ENCODE measurements around the gene MAPK10.
"Not testable (repeated sequence)": the region's sequence is repeated elsewhere in the genome, so short reads cannot be mapped to it uniquely, and the experiment has no call there.

The MAPK10 gene

DNA sequence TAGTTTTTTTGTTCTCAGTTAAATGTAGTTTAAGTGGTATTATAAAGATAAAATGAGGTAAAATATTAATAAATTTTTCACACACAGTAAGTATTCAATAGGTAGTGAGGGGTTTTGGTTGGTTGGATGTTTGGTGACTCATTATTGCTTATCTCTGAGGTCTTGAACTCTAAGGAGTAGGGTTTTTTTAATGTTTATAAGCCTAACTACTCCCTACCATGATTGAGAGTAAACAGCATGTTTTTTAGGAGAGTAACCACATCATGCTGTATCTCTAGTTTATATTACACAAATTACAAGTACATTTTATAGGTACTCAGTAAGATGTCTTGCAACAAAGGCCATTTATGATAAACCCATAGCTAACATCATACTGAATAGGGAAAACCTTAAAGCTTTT is 181.6 kb downstream of the MAPK10 start:
- Histone ChIP-seq H3K4me2 (ENCODE audit: low read depth, low read length, poor library complexity, severe bottlenecking) (no peak overlapping the region), H3F3A (ENCODE audit: low read depth) (no peaks in the 10 kb centered on the region), H3K27me3 (ENCODE audit: insufficient read depth, low read length, poor library complexity, severe bottlenecking) (no peaks in the 10 kb centered on the region), H2AFZ (ENCODE audit: low read length) (no peak overlapping the region), H3K79me2 (ENCODE audit: insufficient read depth, low read length) (no peaks in the 10 kb centered on the region), H4K20me1 (ENCODE audit: insufficient read depth, low read length, poor library complexity, severe bottlenecking) (no peaks in the 10 kb centered on the region), H3K9me3 (ENCODE audit: insufficient read depth, low read depth, low read length) (no peaks in the 10 kb centered on the region), H3K4me1 (ENCODE audit: insufficient read depth, low read length, poor library complexity, severe bottlenecking) (no peaks in the 10 kb centered on the region), H3K9me2 (replicated peaks; ENCODE audit: low read depth, low read length) (no peaks in the 10 kb centered on the region), H3K36me3 (ENCODE audit: insufficient read depth, low read length) (no peaks in the 10 kb centered on the region), H3K9ac (ENCODE audit: low read depth, low read length, poor library complexity, severe bottlenecking) (no peak overlapping the region), H3K4me3 (ENCODE audit: low read length, poor library complexity, severe bottlenecking) (no peak overlapping the region)
- TF ChIP-seq, protein P1, sequence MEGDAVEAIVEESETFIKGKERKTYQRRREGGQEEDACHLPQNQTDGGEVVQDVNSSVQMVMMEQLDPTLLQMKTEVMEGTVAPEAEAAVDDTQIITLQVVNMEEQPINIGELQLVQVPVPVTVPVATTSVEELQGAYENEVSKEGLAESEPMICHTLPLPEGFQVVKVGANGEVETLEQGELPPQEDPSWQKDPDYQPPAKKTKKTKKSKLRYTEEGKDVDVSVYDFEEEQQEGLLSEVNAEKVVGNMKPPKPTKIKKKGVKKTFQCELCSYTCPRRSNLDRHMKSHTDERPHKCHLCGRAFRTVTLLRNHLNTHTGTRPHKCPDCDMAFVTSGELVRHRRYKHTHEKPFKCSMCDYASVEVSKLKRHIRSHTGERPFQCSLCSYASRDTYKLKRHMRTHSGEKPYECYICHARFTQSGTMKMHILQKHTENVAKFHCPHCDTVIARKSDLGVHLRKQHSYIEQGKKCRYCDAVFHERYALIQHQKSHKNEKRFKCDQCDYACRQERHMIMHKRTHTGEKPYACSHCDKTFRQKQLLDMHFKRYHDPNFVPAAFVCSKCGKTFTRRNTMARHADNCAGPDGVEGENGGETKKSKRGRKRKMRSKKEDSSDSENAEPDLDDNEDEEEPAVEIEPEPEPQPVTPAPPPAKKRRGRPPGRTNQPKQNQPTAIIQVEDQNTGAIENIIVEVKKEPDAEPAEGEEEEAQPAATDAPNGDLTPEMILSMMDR (conservative IDR thresholded peaks at IDR 0.05; ENCODE audit: low read length), result no peak
- TF ChIP-seq EZH2phosphoT487 (IDR thresholded peaks at IDR 0.05; ENCODE audit: borderline replicate concordance), result no peak

DNA sequence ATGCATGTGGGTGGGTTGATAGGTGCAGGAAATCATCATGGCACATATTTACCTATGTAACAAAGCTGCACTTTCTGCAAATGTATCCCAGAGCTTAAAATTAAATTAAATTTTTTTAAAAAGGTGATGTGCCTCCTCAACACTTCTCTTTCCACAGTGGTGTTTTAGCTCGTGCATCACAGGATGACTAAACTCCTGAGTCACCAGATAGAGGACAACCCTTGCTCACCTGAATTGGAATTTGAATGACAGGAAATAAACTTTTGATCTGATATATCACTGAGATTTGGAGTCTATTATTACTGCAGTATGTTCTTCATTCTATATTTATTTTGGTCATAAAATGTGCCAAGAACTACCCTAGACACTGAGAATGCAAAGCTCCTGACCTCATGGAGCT is 185.3 kb downstream of the MAPK10 start:
- H3K4me3 ChIP-seq (ENCODE audit: low read length, poor library complexity, severe bottlenecking), result no peak overlapping the region

DNA sequence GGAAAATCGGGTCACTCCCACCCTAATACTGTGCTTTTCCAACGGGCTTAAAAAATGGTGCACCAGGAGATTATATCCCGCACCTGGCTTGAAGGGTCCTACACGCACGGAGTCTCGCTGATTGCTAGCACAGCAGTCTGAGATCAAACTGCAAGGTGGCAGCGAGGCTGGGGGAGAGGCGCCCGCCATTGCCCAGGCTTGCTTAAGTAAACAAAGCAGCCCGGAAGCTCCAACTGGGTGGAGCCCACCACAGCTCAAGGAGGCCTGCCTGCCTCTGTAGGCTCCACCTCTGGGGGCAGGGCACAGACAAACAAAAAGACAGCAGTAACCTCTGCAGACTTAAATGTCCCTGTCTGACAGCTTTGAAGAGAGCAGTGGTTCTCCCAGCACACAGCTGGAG is 191.5 kb downstream of the MAPK10 start:
- not testable (repeated sequence) for H3K4me3 ChIP-seq (ENCODE audit: low read length, poor library complexity, severe bottlenecking); H3K36me3 ChIP-seq (ENCODE audit: insufficient read depth, low read length); H3K79me2 ChIP-seq (ENCODE audit: insufficient read depth, low read length); H3F3A ChIP-seq (ENCODE audit: low read depth); H3K9ac ChIP-seq (ENCODE audit: low read depth, low read length, poor library complexity, severe bottlenecking); H3K9me2 ChIP-seq (replicated peaks; ENCODE audit: low read depth, low read length); H4K20me1 ChIP-seq (ENCODE audit: insufficient read depth, low read length, poor library complexity, severe bottlenecking); H3K27me3 ChIP-seq (ENCODE audit: insufficient read depth, low read length, poor library complexity, severe bottlenecking); H3K4me2 ChIP-seq (ENCODE audit: low read depth, low read length, poor library complexity, severe bottlenecking); H3K4me1 ChIP-seq (ENCODE audit: insufficient read depth, low read length, poor library complexity, severe bottlenecking); H2AFZ ChIP-seq (ENCODE audit: low read length); H3K9me3 ChIP-seq (ENCODE audit: insufficient read depth, low read depth, low read length)

More for the DNA sequence above, 185.3 kb downstream of the MAPK10 start:
- H3F3A ChIP-seq (ENCODE audit: low read depth), result no peaks in the 10 kb centered on the region
- no peaks in the 10 kb centered on the region for H3K9me2 ChIP-seq (replicated peaks; ENCODE audit: low read depth, low read length)
- no peak overlapping the region for H3K9ac ChIP-seq (ENCODE audit: low read depth, low read length, poor library complexity, severe bottlenecking)
- H3K4me2 ChIP-seq (ENCODE audit: low read depth, low read length, poor library complexity, severe bottlenecking), result no peak overlapping the region
- TF ChIP-seq, protein P1 (conservative IDR thresholded peaks at IDR 0.05; ENCODE audit: low read length), result no peak
- no peak for TF ChIP-seq EZH2phosphoT487 (IDR thresholded peaks at IDR 0.05; ENCODE audit: borderline replicate concordance)
- no peaks in the 10 kb centered on the region for H3K9me3 ChIP-seq (ENCODE audit: insufficient read depth, low read depth, low read length)
- no peak overlapping the region for H2AFZ ChIP-seq (ENCODE audit: low read length)
- H3K27me3 ChIP-seq (ENCODE audit: insufficient read depth, low read length, poor library complexity, severe bottlenecking), result no peaks in the 10 kb centered on the region
- no peaks in the 10 kb centered on the region for H3K4me1 ChIP-seq (ENCODE audit: insufficient read depth, low read length, poor library complexity, severe bottlenecking)
- no peaks in the 10 kb centered on the region for H4K20me1 ChIP-seq (ENCODE audit: insufficient read depth, low read length, poor library complexity, severe bottlenecking)
- H3K36me3 ChIP-seq (ENCODE audit: insufficient read depth, low read length), result no peaks in the 10 kb centered on the region
- H3K79me2 ChIP-seq (ENCODE audit: insufficient read depth, low read length), result no peaks in the 10 kb centered on the region

DNA sequence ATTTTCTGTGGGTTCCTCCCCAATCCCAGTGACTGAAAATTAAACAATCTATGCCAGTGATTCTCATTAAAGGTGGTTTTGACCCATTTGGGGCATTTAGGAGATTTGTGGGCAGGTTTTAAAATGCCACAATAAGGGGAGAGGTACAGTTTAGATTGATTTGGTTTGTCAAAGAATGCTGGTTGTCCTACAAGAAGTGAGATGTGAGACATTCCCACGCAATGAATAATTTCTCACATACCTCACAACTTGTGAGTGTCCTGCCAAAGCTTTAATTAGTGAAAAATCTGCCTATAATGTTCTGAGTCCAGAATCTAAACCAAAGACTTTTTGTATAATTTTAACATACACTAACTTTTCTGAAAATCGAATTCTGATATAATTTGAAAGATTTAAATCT is 199.4 kb downstream of the MAPK10 start:
- H4K20me1 ChIP-seq (ENCODE audit: insufficient read depth, low read length, poor library complexity, severe bottlenecking), result no peaks in the 10 kb centered on the region
- no peaks in the 10 kb centered on the region for H3K79me2 ChIP-seq (ENCODE audit: insufficient read depth, low read length)
- TF ChIP-seq EZH2phosphoT487 (IDR thresholded peaks at IDR 0.05; ENCODE audit: borderline replicate concordance), result no peak
- TF ChIP-seq, protein P1 (conservative IDR thresholded peaks at IDR 0.05; ENCODE audit: low read length), result no peak

More for the DNA sequence above, 199.4 kb downstream of the MAPK10 start:
- Histone ChIP-seq H3K4me3 (ENCODE audit: low read length, poor library complexity, severe bottlenecking) (no peak overlapping the region), H2AFZ (ENCODE audit: low read length) (no peak overlapping the region), H3K9ac (ENCODE audit: low read depth, low read length, poor library complexity, severe bottlenecking) (no peak overlapping the region), H3K4me1 (ENCODE audit: insufficient read depth, low read length, poor library complexity, severe bottlenecking) (no peaks in the 10 kb centered on the region), H3K27me3 (ENCODE audit: insufficient read depth, low read length, poor library complexity, severe bottlenecking) (no peaks in the 10 kb centered on the region), H3K9me2 (replicated peaks; ENCODE audit: low read depth, low read length) (no peaks in the 10 kb centered on the region), H3K4me2 (ENCODE audit: low read depth, low read length, poor library complexity, severe bottlenecking) (no peak overlapping the region), H3K36me3 (ENCODE audit: insufficient read depth, low read length) (no peaks in the 10 kb centered on the region), H3F3A (ENCODE audit: low read depth) (no peaks in the 10 kb centered on the region), H3K9me3 (ENCODE audit: insufficient read depth, low read depth, low read length) (no peaks in the 10 kb centered on the region)

Measured in Loucy (cell line).